SIG-M5 treated with dmso at 0.1 percent for 504 hours (cell line): ENCODE measurements around the gene NRCAM.

Experiments
- DNase-seq: peaks from one replicate; lab custom pipeline; 2025; ENCODE audit not compliant: unreplicated experiment; lab: John Stamatoyannopoulos, UW

Gene NRCAM

DNA sequence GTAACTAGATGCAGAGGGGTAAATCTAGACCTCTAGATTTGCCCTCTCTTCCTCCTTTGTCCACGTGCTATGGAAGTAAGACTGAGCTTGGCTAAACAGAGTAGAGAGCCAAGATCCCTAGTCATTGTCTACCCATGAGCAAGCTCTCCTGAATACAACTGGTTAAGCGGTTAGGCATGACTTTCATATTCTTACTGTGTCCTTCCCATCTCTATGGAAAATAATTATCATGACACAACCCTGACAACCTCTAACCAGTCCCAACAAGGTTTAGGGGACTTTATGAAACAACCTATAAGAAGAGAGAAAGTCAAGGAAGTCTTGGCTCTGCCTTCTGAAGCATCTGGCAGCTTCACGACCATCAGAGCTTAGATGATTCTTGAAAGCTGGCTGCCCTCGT lies 318.2 kb downstream of the NRCAM start:
- no peak for DNase-seq

DNA sequence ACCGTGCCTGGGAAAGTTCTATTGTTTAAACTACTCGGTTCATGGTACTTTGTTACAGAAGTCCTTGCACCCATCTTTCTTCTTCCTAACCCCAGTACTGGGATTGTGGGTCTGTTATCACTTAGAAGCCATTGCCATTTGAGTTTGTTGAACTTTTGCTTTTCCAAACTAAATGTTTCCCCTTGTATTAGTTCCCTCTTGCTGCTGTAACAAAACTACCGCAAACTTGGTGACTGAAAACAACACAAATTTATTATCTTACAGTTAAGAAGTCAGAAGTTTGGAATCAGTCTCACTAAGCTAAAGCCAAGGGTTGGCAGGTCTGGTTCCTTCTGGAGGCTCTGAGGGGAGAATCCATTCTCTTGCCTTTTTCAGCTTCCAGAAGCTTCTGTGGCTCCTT lies 319.2 kb downstream of the NRCAM start:
- DNase-seq, result no peak

DNA sequence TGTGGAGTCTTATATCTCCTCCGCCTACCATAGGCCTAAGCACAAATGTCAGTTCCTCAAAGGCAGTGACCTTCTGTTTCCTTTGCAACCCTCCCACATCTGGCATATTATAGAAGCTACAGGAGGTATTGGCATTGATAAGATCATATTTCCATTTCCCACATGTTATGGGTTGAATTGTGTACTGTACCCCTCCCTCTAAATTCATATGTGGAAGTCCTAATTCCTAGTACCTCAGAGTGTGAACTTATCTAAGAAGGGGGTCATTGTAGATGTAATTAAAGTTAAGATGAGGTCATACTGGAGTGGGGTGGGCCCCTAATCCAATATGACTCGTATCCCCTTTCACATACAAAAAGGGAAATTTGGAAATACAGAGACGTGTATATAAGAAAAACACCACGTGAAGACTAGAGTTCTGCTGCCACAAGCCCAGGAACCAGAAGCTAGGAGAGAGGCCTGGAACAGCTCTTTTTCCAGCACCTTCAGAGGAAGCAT lies 320.0 kb downstream of the NRCAM start:
- DNase-seq, result no peak

DNA sequence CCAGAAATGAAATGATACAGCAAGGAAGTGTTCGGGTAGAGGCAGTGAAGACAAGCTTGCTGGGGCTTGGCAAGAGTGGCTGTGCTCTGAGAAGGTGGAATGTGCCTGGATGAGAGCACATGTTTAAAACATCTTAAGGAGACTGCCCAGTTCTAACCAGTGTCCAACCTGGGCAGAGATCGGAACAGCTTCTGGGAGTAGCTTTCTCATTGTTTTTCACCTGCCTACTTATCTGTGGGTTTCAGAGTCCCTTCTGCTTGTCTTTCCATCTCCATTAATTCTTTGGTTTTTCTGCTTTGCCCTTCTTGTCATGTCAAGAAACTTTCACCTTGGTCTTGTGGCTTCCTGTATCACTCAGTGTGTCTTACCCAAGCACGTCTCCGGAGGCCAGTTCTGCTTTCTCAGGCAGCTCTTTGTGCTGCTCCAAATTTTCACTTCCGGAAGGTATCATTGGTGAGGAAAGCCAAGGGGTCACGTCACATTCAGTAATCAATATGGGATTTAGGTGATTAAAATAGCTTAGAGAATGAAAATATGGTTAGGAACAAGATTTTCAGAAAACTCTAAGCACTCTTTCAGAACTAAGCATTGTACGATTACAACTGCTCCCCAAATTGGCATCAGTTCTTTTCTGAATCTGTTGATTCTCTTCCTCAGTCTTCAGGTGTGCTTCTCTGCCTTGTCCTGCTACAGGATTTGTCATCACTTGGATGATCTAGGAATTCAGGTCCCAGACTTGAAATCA lies 320.6 kb downstream of the NRCAM start:
- DNase-seq, result peak; percentile 55

DNA sequence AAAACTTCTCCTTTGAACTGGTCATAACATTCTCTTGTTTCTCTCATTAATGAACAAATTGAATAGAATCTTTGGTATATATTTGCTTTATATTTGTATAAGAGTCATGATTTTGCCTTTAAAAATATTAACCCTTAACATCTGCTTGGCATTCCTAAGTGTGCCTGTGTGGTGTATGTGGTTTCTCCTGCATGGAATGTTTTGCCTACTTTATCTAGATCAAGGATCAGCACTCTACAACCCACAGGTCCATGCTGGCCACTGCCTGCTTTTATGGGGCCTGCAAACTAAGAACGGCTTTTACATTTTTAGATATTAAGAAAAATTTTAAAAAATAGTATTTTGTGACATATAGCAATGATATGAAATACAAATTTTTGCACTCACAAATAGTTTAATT lies 321.8 kb downstream of the NRCAM start:
- DNase-seq, result no peak

DNA sequence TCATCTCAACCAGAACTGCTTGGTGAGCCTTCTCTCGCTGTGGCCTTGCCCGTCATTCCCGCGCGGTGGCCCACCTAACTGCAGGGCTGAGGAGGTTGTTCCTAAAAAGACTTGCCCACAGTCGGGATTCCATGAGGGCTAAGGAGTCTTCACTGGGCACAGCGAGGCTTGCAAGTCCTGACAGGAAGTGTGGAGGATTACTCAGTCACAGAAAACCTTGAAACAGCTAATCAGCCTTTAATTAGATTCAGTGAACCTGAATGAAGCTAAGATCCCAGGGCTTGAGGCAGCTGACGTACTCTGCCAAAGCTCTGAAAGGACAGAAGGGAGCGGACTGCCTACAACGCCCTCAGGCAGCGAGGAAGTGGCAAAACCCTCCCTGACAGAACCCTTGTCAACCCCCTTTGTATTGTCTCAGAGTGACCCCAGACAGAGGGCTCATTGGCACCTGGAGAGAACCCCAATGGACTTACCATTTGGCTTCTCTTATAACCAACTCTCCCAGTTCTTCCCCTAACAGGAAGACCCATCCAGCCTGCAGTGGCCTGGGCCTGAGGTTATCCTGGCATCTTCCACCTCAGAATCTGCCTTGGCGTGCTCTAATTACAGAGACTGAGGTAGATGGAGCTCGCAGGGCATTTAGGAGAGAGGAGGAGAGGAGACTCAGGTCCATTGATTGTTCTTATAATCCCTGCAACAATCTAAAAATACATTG lies 323.5 kb downstream of the NRCAM start:
- no peak for DNase-seq

DNA sequence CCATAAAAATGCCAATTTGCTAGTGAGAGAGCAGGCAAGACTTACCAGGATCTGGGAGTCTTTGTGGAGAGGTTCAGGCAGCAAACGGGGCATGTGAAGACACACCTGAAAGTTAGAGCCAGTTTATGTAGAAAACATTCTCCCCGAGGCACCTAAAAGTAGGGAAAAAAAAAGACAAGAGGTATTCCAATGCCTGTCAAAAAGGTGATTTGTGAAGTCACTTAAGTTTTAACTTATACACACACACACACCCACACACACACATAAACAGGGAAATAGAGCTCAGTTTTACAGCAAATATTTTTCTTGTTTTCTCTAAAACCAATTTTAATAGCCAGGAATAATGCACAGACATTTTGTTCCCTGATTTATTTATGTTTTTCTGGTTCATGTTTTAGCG lies 326.0 kb downstream of the NRCAM start, which contains the start of gene LAMB4:
LAMB4 (minus strand) TSS at position 101 of the 400 bp plus-strand sequence. CDS start 7,197 bp downstream, outside the sequence.
- DNase-seq, result no peak

DNA sequence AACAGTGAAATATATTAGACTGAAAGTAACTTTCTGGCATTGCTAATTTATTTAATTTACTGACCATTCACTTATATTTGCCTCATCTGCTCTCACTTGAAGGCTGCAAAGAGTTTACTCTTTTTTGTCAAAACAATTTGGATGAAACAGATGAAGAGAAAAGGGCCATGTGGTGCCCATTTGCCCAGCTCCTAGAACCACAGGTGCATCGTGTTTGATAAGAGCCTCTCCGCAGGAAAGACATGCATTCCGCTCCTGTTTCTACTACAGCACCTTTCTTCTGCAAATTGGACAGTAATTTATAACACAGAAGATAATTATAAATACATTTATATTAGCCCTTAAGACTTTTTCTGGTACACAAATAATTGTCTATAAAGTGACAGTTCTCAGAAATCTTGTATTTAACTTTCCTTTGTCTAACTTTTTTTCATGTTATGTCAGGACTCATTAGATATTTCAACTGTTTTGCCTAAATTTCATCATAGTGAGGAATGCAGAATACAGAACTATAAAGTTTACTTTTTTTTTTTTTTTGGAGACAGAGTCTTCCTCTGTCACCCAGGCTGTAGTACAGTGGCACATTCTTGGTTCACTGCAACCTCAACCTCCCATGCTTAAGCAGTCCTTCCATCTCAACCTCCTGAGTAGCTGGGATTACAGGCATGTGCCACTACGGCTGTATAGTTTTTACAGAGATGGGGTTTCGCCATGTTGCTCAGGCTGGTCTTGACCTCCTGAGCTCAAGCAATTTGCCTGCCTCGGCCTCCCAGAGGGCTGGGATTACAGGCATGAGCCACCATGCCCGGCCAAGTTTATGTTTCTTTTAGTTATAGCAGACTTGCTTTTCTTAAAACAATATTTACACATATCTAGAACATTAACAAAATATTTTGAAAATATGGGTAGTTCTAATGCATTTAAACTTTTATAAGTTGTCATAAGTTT lies 326.9 kb downstream of the NRCAM start:
- DNase-seq, result no peak

DNA sequence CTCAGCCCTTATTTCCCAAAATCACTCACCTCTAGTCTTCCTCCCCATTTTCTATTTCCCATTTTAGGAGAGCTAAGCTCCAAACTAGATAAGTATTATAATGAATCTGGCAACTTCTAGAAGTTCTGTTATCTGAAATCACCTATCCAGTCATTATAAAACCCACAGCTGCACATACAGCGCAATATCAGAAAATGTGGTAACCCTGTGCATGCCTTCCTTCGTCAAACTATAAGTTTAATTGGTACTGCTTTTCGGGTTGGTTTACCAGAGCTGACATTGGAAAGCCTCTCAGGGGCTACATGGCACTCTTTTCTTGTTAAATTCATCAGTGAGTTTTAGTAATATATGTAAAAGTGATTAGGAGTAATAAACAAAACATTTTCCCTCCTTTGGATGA lies 327.7 kb downstream of the NRCAM start:
- no peak for DNase-seq

DNA sequence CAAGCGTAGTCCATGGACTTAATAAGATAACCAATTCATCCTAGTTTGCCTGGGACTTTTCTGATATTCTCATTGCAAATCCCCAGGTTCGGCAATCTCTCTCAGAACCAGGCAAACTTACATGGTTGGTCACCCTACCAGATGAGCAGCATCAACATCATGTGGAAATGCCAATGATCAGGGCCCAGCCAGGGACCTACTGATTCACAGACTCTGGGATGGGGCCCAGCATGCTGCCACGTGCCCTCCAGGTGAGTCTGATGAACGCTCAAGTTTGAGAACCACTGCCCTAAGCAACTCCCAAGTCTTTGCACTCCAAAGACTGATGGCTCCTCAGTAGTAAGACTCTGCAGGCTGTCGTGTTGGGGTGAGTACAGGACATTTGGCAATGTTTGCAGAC lies 328.8 kb downstream of the NRCAM start:
- DNase-seq, result no peak

DNA sequence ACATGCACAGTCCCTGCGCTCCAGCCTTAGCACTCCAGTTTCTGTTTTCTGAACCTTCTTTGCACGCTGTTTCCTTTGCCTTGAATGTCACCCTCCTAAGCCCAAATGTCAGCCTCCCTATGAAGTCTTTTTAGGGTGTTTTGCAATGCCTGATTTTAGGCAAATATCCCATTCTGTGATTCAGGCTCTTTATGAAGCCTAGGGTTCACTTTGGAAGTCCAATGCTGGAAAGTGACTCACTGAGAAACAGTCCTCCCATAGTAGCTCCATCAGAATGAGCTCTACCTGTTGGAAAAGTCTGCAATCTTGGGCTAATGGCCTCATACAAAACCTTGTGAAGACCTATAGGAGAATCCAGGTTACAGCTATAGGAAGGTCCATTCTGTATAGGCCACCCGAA lies 331.4 kb downstream of the NRCAM start:
- no peak for DNase-seq

DNA sequence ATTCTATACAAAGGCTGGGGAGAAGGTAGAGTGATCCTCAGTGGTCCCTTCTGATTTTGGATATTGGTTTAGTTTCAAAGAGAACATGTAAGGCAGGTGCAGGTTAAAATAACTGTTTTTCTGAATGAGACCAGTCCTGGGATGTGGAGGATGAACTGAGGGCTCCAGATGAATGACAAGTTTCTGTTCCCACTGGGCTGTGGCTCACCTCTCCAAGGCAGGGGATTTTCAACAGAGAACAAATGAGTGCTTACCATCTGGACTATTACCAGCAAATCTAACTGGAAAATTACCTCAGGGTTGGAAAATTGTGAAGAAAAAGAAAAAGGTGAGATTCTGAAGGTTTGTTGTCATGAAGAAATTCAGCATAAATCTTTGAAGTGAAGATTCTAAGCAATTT lies 334.1 kb downstream of the NRCAM start:
- no peak for DNase-seq

DNA sequence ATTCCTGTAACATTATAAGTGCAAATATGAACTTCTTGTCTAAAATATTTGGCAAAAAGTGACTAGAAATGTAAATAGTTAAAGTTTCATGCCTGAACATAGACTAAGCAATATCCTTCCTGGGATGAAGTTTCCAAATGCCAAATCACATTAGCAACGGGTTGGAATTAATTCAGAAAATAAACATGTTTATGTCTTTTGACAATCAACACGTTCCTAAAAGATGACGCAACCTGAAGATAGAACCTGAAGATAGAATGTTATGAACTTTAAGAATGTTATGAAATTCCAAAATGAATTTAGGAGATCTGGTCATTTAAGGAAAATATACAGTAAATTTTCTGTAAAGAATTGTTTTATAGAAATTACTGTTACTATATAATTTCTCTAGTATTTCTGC lies 335.3 kb downstream of the NRCAM start:
- no peak for DNase-seq

DNA sequence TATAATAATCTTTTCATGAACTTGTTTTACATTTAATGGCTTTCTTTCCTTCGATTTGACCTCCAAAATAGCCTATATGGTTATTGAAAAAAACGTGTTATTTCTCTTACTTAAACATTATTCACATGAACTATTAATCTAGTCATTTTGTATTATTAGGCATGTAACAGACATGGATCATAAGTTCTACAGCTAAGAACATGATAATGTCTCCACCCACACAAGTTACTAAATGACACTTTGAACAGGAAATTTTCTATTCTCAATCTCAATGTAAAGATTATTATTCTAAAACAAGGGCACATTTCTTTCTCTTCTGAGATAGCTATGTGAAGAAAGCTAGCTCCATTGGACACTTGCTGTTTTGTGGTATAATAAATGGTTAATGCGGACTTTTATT lies 336.0 kb downstream of the NRCAM start:
- DNase-seq, result no peak

DNA sequence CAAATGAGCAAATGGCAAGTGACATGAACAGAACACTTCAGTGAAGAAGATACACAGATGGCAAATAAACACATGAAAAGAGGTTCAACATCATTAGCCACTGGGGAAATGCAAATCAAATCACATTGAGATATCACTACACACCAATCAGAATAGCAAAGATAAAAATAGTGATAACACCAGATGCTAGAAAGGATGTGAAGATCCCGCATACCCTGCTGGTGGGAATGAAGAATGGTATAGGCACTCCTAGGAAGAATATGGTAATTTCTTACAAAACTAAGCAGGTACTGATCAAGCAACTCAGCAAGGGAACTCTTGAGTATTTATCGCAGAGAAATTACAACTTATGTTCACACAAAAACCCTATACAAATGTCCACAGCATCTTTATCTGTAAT lies 337.3 kb downstream of the NRCAM start:
- DNase-seq, result no peak

DNA sequence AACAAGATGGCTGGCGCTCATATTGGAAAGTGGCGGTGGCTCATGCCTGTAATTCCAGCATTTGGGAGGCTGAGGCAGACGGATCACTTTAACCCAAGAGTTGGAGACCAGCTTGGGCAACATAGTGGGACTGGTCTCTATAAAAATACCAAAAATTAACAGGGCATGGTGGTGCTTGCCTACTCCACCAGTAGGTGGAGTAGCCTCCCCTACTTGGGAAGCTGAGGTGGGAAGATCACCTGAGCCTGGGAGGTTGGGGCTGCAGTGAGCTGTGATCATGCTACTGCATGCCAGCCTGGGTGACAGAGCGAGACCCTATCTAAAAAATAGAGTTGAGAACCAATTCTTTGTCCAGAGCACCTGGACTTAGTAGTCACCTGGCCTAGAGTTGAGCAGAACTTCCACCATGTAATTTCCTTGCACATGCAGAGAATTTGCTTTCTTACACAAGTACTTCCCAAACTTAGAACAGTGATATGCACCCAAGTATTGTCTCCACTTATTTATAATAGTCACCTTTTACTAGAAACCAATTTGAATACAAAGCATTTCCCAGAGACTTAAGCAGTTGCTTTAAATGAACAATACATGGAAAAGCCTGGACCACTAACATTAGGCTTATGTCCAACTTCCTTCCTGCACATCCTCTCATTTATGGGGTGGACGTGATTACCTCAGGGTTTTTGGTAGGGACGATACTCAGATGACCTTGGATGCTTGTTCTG lies 342.0 kb downstream of the NRCAM start:
- no peak for DNase-seq

DNA sequence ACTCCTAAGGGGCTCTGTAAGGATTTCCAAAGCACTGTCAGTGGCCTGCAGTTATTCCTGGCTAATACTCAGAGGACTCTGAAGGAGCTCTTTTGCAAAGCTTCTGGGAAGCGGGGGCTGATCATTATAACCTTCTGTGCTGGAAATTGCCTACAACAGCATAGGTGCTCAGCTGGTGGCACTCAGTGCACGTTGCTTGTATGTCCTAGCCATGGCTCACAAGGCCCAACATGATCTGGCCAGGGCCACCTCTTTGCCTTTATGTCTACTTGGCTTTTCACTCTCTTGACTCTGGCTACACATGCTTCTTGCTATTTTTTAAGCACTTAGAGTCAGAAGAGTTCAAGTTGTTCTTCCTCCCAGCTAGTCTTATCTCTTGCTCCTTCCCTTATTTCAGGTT lies 343.6 kb downstream of the NRCAM start:
- no peak for DNase-seq

DNA sequence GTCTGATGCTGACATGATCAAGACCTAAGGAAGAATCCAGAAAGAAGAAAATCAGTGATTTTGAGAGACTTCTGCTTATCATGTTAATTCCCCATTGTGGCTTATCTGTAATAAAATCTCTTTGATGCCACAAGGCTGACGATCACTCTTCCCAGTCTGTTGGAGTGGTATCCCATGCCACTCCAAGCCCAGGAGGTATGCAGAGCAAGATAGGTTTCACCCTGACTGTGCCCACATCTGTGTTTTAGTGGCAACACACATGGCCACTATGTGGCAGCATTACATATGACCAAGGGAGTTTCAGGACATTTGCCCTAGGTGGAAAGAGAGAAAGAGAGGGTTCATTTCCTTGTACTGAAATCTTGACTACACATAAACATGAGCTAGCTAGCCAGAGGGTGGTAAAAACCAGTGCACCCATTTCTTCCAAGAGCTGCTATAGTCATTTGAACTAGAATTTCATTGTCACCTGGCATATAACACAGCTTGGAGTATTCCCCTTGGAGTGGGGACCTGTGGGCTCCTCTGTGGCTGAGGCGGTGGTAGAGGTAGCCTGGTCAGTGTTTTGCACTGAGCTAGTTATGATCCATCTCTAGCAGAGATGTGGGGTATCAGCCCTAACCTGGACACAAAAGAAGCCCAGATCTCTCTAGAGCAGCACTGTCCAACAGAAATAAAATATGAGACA lies 346.9 kb downstream of the NRCAM start:
- peak; percentile 48 for DNase-seq

DNA sequence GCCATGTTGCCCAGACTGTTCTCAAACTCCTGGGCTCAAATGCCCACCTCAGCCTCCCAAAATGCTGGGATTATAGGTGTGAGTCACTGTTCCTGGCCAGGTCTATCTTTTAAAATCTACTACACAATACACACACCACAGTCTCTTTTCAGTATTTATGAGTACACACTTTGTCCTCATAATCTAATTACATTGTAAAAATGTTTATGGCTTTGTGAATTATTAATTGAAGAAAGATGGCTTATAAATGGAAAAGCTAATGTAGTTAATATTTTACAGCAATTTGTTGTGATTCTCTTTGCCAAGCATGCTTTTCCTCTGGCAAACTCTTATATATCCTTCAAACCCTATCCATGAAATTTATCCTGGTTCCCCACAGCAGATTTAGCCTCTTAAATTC lies 348.1 kb downstream of the NRCAM start:
- DNase-seq, result no peak

DNA sequence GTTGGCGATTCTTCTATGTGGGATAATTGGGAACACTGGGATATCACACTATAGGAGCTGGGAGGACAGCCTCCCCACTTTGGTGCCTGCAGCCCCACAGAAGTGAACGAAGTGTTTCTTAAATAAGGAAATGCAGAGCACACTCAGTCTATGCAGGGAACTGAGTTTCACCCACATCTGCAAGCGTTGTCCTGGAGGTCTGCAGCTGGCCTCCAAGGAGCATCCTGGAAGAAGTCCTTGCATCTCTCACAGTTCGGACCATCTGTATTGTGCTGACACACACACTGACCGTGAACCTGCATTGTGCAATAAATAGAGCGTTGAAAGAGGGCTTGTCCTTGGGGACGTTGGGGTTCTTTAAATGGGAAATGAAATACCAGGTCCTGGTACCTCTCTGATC lies 351.9 kb downstream of the NRCAM start:
- no peak for DNase-seq
